GM19397 (cell line): Measurements from ENCODE around the gene PLXNA2.

Experiments
- ATAC-seq: cut with Tn5 transposase; IDR thresholded peaks from one replicate; pipeline ENCODE4 v1.9.1; 2021; ENCODE audit warnings: mild to moderate bottlenecking, moderate library complexity; ENCODE audit not compliant: unreplicated experiment

The PLXNA2 gene

GRCh38 chr1:208166340-208167138 is 77.6 kb downstream of the PLXNA2 start:
- ATAC-seq = no peak

DNA sequence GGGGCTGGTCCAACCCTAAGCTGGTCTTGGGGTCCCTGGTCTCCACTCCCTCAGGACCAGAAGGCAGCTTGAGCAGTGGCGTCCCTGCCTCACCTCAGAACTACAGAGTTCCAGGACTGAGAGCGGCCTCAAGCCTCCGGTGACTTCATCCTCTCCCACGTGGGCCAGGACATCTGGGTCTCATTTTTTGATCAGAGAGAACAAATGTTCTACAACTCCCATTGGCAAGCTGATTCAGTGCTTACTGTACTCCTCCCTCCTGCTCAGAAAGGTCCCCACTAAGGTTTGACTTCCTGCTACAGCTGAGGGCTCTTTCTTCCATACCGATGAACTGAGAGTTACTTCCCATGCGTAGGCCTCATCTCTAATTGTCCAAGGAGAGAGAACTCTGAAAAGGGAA is 78.5 kb downstream of the PLXNA2 start:
- no peak for ATAC-seq

GRCh38 chr1:208164609-208165008 is 79.6 kb downstream of the PLXNA2 start:
- no peak for ATAC-seq

DNA sequence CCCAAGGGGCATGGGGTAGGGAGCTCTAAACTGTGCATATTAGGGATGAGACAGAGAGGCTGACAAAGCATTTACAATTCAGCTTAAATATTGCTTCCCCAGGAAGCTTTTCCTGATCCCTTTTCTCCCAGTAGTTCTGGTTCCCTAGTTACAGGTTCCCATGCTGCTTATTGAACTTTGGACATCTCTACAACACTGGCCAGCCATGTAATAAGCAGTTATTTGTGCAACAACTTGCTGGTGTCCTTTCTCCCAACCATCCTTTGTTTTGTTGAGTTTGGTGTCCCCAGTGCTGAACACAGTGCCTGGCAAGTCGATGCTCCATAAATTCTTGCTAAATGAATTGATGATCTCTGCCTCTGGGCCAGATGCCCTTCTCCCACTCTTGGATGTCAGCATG is 80.6 kb downstream of the PLXNA2 start:
- ATAC-seq = no peak

DNA sequence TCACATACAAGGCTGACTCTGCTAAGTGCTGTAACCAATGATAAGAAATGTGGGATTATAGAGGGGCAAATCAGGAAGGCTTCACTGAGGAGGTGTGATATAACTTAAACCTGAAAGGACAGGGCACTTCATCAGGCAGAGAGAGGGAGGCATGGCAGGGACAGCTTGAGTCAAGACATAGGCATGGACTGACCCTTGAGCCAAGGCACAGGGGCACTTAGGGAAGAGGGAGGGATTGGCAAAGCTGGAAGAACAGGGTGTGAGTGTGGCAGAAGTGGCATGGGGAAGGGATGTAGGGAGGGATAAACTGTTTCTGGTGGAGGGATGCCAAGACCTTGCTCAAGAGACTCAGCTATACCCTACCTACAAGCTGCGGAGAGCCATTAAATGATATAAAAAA is 81.3 kb downstream of the PLXNA2 start:
- ATAC-seq = no peak

GRCh38 chr1:208161656-208162375 is 82.4 kb downstream of the PLXNA2 start:
- no peak for ATAC-seq

DNA sequence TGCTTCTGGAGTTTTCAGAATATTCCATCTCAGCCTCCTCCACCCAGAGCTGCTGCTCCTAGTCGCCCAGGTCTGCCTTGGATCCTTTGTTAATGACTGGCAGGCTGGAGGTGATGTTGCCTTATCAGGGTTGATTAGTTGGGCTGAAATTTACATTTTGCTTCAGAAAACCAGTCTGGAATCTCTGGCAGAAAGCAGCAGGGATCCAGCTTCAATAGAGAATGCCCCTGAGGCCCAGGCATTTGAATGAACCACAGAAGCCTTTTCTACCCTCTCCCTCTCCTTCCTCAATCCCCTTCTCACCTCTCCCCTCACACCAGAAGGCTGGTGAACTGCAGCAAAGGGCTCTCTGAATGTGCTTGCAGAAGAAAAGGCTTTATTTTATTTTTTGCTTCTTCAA is 83.2 kb downstream of the PLXNA2 start:
- ATAC-seq = no peak

- ATAC-seq = no peak
Measured at GRCh38 chr1:208160259-208160819, 83.8 kb downstream of the PLXNA2 start.

DNA sequence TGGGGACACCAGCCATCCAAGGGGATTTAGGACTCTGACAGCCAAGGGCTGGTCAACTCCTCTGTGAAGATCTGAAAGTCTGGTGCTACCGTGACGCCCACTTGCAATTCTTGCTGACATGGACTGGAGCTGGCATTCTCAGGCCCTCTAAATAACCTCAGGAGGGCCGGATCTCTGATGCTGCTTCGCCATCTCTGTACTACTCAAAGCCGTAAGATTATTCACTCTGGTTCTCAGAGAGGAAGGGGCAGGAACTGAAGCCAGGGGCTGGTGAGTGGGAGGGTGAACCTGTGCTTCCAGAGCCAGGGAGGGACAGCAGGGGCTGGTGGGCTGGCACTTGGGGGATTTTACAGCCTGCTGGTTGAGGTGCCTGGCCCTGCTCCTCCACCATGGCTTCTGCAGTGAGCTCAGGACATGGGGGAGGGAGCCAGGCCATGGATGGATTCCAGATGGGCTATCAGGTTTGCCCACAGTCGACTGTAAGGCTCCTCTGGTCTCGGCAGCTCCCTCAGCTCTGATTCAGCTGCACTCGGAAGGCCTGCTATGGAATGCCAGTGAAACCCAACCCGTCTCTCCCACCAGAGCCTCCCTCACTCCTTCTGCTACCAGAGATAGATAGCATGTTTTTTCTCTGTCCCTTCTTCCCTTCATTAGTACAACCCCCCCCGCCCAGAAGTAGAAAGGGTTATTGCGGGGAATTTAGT is 84.5 kb downstream of the PLXNA2 start:
- no peak for ATAC-seq

DNA sequence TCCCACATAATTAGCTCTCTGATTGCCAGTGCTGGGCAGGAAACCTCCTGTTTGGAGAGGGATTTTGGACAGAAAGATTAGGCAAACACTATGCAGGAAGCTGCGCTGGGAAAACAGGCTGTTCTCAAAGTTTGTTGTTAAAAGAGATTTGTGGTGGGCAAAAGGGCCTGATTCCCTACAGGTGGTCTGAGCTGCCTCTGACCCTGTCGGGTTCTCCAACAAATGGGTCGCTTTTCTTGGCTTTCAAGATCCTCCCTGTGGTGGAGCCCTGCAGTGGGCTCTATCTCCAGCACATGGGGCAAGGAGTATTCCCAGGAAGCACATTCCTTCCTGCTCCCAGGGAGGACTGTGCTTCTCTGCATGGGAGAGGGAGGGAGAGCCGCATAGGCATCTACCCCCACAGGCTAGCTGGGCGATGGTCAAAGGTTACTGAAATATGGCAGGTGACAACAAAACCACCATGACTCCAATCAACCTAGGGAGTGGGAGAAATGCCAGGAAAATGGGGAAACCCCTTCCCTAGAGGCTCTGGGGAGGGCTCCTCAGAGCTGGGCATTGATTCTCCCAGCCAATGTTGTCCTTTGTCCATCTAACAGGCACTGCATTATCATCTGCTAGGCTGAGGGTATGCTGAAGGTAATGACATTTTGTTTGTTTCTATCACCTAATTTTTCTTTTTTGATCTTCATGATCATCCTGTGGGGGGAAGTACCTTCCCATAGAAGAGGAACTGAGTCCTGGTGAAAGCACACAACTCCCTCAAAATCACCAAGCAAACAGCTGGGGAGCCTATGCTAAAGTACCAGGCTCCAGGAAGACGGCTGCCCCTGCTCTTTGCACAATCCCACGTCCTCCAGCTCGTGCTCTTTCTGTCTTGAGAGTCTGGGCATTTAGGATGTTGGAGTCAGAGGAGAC is 85.3 kb downstream of the PLXNA2 start:
- ATAC-seq = no peak

DNA sequence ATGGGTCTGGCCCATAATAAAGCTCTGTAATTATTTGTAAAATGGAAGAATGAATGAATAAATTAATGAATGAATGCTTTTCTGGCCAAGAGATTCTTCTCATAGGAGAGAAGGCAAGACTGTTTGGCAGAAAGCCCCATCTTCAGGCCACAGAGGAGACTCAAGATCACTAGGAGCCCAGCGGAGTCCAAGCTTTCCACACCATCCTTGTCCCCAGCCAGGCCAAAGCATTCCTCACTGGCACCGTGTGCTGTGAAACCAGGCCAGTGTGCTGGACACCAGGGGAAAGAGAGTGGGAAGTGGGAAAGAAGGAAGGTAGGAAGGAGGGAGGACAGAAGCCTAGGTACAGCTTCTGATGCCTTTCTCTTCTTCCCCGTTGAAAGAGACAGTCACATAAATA is 86.4 kb downstream of the PLXNA2 start:
- ATAC-seq = no peak

DNA sequence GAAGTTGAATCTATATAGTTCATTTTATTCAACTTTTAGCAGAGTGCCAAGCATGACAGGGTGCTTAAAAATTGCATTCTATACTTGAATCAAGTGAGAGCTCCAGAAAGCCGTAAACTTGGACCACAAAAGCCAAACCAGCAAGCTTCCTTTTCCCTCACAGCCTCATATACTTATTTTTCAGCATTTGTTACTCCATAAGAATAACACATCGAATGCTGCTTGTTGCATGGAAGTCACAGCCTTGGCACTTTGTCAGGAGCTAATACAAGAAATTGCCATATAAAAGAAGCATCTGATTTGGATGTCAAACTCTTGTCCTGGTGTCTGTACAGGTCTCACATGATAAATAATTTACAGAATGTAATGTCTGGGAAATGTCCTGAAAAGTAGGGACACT is 87.4 kb downstream of the PLXNA2 start:
- ATAC-seq = no peak

- ATAC-seq = no peak
Measured at GRCh38 chr1:208156310-208156709, 87.9 kb downstream of the PLXNA2 start.

DNA sequence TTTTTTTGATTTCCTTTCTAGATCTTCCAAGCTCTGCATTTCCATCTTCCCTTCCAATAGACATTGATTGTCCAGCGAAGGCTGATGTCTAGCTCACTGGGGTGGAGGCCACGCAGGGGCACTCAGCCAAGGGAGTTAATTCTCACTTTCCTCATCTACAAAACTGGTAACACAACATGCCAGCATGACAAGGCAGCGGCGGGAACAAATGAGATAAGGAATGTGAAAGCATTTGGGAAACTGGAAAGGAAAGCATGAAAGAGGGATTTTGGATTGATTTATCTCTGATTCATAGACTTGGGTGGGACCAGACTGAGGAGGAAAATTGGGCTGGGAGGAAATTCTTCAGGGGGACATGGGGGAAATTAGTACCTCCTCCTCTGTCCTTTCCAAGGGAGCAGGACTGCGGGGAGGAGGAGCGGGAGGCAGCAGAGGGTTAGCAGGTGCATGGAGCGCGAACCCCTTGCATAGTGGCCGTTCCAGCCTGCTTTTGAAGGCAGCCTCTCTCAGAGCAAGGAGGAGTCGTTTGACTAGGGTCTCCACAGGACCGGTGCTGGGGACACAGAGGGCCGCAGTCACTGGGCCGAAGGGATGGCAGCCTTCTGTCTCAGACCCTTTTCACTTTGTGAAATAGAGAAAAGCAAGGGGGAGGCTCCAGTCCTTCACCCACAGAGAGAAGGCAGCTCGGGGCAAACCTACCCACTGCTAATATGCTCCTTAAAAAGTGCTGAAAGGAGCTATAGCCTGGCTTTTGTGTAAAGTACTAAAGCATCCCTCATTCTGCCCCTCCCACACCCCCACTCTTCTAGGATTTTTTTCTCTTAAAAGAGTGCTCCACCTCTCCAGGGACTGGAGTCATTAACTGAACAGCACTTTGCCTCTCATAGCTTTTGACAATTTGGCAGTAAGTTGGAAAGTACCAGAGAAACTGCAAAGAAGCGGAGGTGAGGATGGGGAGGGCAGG is 89.2 kb downstream of the PLXNA2 start:
- ATAC-seq = no peak

DNA sequence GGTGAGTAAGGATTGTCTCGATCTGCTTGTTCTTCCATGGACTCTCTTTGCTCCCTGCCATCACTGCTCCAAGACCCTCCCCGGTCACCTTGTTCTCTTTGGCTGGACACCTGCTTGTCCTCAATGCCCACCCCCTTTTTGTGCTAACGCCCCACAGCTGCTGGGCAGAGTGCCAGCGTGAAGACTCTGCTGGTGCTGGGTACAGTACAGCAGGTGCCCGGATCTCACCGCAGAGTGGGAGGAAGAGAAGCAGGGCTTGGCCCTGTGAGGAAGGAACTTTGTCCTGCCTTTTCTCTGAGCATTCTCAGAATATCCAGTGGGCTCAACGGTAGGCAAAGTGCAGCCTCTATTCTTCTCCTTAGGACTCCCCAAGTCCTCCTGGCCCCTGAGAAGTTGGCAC is 90.1 kb downstream of the PLXNA2 start:
- ATAC-seq = no peak

DNA sequence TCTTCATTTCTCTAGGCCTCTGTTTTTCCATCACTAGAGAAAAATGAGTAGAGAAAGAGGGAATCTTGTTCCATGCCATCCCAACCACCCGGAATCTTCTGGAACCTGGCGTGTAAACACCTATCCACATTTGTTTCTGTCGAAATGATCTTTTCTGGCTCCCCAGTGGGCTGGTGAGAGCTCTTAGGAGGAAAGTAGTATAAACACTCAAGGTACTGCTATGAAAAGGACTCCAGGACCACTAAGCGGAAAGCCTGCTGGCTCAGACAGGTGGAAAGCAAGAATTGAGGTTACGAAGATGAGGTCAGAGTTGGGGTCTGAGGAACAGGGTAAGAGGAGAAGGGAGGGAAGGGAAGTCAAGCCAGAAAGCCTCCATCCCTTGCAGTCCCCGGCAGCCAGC is 90.8 kb downstream of the PLXNA2 start:
- no peak for ATAC-seq

GRCh38 chr1:208151728-208152598 is 92.2 kb downstream of the PLXNA2 start:
- ATAC-seq = no peak

DNA sequence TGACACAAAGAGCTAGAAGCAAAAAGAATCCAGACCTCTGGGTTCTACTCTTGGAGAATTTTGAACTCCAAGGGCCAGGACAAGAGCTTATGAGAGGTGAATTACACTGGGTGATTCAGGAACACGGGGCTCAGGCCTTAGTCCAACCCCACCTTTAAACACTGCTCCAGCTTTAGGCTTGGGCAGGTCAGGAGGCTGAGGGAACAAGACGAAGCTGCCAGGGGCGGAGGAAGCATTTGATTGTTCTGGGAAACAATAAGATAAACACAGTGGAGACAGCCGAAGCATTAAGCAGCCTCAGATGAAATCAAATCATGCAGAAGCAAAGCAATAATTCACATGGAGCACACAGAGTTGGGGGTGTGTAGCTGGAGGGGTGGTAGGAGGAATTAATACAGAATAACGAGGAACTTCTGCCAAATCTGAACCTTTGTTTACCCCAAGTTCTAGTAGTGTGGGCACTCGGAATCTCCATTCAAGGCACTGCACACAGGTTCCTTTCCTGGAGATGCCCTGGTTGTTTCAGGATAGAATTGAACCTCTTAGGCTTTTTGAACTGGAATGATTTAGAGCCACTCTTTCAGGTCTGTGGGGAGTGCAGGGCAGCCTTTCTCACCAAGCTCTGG is 93.2 kb downstream of the PLXNA2 start:
- ATAC-seq = no peak
